Cardiac muscle cell (in vitro differentiated cells and primary cell): ENCODE measurements around the gene PROM2. TPM values are rescaled to one million over a fixed set of nuclear protein-coding genes. Genes with fewer than 3 reads are reported as not detected.

ENCODE experiments used
- DNase-seq, 2 donors: peaks; one replicate each; pipeline versions ENCODE4 v3.0.0 to v3.0.0-alpha.2; 2010 to 2017; ENCODE audit warnings: low read depth in 1 of 2, low spot score in 1 of 2
- H3K27ac ChIP-seq: fragments of 200-600 bp; sonication (generic); 2 replicates; pipeline ENCODE4 v1.5.1; 2016
- H3K27me3 ChIP-seq: fragments of 200-600 bp; sonication (generic); 2 replicates; pipeline ENCODE4 v1.6.0; 2016; ENCODE audit warnings: control low read depth
- H3K36me3 ChIP-seq: fragments of 200-600 bp; sonication (generic); 2 replicates; pipeline ENCODE4 v1.5.1; 2016; ENCODE audit warnings: control low read depth
- H3K4me1 ChIP-seq: fragments of 200-600 bp; sonication (generic); 2 replicates; pipeline ENCODE4 v1.8.1; 2017; ENCODE audit warnings: low read depth, mild to moderate bottlenecking, mixed run types
- H3K4me3 ChIP-seq: fragments of 200-600 bp; sonication (generic); 2 replicates; pipeline ENCODE4 v1.5.1; 2016; ENCODE audit warnings: mild to moderate bottlenecking
- H3K9me3 ChIP-seq: fragments of 200-600 bp; sonication (generic); 2 replicates; pipeline ENCODE4 v1.5.1; 2017; ENCODE audit warnings: low read depth, mild to moderate bottlenecking, control low read depth
- CTCF ChIP-seq: IDR thresholded peaks from 2 replicates; pipeline ENCODE4 v1.5.1; 2012; ENCODE audit warnings: low read depth, mild to moderate bottlenecking, low read length
- polyA plus RNA-seq: library from polyadenylated mRNA; unstranded; fragments of >200 nt; fragmentation: Nextera tagmentation; extraction: Ambion mirVana; gene quantifications from 2 replicates; pipeline ENCODE4 v1.2.1, GENCODE V29; 2016
- total RNA-seq: library from RNA; depleted of rRNA; stranded (reverse); fragments of >200 nt; gene quantifications from 2 replicates; pipeline ENCODE4 v1.2.3, GENCODE V29; 2016

PROM2 gene
- total and polyA plus RNA-seq, 2 experiments from 2014 or later, result 1.4 to 16.0 TPM

GRCh38 chr2:95329401-95329800 is 55.2 kb downstream of the PROM2 start:
- Histone ChIP-seq H3K4me1 (peaks cover 3% of the 10 kb centered on the region), H3K27ac (no peak overlapping the region), H3K27me3 (no peaks in the 10 kb centered on the region), H3K9me3 (no peaks in the 10 kb centered on the region), H3K4me3 (no peak overlapping the region), H3K36me3 (no peaks in the 10 kb centered on the region)
- DNase-seq, result no peak
- no peak for TF ChIP-seq CTCF

DNA sequence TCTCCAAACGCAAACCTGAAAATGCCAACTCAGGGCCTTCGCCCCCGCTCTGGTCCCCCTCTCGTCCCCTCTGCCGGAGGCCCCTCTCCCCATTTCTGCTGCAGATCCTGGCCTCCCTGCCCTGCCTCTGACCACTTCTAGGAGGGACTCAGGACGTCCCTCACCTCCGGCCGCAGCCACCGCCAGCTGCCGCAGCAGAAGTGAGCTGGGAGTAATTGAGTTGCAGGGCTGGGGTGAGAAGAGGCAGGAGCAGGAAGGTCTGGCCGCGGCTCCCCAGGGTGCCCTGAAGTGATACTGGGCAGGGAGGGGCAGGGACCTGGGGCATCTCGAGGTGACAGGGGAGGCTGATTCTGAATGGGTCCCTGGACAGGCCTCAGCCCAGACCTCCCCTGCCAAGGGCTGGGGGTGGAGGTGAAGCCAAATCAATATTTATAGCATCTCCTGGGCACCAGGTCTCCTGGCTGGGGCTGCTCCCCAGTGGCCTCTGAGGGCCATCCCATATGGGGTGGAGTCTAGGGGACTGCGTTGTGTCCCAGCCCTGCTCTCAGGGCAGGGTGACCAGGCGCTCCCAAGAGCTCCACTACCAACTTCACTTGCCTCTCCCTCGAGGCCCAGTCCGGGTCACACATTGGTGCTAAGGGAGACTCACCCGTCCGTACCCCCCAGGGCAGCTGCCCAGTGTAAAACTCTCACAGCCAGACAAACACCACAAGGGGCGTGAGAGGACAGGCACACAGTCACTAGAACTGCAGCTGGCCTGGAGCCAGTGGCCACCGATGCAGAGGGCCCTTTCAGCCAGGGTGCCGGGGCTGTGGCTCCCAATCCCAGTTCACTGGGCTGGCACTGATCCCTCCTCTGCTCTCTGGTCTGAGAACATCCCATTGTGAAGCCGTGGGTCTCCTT is 55.9 kb downstream of the PROM2 start:
- Histone ChIP-seq H3K4me3 (no peak overlapping the region), H3K4me1 (peaks cover 3% of the 10 kb centered on the region), H3K36me3 (no peaks in the 10 kb centered on the region), H3K9me3 (no peaks in the 10 kb centered on the region), H3K27ac (no peak overlapping the region), H3K27me3 (no peaks in the 10 kb centered on the region)
- DNase-seq, result no peak
- no peak for TF ChIP-seq CTCF

GRCh38 chr2:95330794-95331338 is 56.6 kb downstream of the PROM2 start:
- Histone ChIP-seq H3K4me1 (peaks cover 3% of the 10 kb centered on the region), H3K27ac (no peak overlapping the region), H3K27me3 (no peaks in the 10 kb centered on the region), H3K36me3 (no peaks in the 10 kb centered on the region), H3K4me3 (no peak overlapping the region), H3K9me3 (no peaks in the 10 kb centered on the region)
- no peak for TF ChIP-seq CTCF
- no peak for DNase-seq

- H3K36me3 ChIP-seq, result no peaks in the 10 kb centered on the region
- no peak for TF ChIP-seq CTCF
- no peak for DNase-seq
- peaks cover 3% of the 10 kb centered on the region for H3K4me1 ChIP-seq
- no peaks in the 10 kb centered on the region for H3K9me3 ChIP-seq
- no peaks in the 10 kb centered on the region for H3K27me3 ChIP-seq
- no peak overlapping the region for H3K4me3 ChIP-seq
- no peak overlapping the region for H3K27ac ChIP-seq
Observed at GRCh38 chr2:95331606-95332005, 57.4 kb downstream of the PROM2 start.

DNA sequence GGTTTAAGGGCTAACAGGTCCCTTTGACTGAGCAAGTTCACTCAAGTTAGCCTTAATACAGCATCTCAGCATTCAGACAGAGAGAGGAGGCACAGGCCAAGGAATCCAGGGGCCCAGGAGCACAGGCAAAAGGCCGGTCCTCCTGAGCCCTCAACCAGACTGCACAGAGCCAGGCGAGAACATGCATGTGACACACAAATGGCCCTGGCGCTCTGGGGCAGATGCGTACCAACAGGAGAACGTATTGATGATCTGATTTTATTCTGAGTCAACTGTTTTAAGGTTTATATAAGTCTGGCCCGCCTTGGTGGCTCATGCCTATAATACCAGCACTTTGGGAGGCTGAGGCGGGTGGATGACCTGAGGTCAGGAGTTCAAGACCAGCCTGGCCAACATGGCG is 57.8 kb downstream of the PROM2 start:
- no peak overlapping the region for H3K4me3 ChIP-seq
- H3K36me3 ChIP-seq, result no peaks in the 10 kb centered on the region
- no peak for DNase-seq
- H3K27me3 ChIP-seq, result no peaks in the 10 kb centered on the region
- H3K9me3 ChIP-seq, result no peaks in the 10 kb centered on the region
- H3K4me1 ChIP-seq, result peaks cover 3% of the 10 kb centered on the region
- H3K27ac ChIP-seq, result no peak overlapping the region
- no peak for TF ChIP-seq CTCF
